ENCODE data around the gene MEI1.

DNA sequence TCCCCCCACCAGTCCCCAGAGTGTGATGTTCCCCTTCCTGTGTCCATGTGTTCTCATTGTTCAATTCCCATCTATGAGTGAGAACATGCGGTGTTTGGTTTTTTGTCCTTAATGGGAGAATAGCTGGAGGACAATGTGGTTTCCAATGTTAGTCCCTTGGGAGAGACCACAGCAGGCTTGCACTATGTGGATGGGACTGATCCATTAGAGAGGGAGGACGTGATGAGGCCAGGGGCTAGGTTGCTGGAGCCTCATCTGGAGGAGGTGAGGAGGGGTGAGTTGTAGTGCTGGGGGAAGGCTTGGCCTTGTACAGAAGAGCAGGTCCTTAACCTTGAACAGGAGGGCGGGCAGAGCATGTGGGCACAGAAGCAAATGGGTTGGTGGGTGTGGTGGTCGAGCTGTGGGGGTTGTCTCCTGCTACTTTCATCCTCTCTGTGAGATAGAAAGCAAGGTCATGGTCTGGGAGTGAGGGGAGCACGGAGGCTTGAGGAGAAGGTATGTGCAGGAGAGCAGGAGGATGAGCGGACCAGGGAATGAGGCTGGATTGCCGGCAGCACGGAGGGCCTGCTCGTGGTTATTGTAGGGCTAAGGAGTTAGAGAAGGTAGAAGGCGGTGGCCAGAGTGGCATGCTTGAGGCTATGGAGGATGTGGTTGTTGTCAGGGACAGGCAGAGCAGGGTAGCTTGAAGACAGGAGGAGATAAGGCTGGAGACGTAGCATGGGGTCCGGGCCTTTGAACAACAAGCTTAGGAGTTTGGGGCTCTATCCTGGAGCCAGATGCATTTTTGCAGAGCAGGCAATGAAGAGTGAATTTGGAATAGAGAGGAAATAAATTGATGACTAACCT lies 122.4 kb downstream of the MEI1 start:
- TF ChIP-seq, protein P1, sequence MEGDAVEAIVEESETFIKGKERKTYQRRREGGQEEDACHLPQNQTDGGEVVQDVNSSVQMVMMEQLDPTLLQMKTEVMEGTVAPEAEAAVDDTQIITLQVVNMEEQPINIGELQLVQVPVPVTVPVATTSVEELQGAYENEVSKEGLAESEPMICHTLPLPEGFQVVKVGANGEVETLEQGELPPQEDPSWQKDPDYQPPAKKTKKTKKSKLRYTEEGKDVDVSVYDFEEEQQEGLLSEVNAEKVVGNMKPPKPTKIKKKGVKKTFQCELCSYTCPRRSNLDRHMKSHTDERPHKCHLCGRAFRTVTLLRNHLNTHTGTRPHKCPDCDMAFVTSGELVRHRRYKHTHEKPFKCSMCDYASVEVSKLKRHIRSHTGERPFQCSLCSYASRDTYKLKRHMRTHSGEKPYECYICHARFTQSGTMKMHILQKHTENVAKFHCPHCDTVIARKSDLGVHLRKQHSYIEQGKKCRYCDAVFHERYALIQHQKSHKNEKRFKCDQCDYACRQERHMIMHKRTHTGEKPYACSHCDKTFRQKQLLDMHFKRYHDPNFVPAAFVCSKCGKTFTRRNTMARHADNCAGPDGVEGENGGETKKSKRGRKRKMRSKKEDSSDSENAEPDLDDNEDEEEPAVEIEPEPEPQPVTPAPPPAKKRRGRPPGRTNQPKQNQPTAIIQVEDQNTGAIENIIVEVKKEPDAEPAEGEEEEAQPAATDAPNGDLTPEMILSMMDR (IDR thresholded peaks at IDR 0.05; ENCODE audit: low read depth, low read length) = no peak
- TF ChIP-seq EZH2phosphoT487 (IDR thresholded peaks at IDR 0.05; ENCODE audit: low read depth) = no peak

Data from OCI-LY3 (cell line).